H1 (cell line): ENCODE measurements around the gene APOC3. TPM values are rescaled to one million over a fixed set of nuclear protein-coding genes. Genes with fewer than 3 reads are reported as not detected.
"Not testable (repeated sequence)": the region's sequence is repeated elsewhere in the genome, so short reads cannot be mapped to it uniquely, and the experiment has no call there.

ENCODE experiments used
- CTCF ChIA-PET: fragments of 300-600 bp; sonication (Branson Sonifier 250); formaldehyde crosslinking; loops from one replicate; lab custom pipeline; 2021; ENCODE audit not compliant: partially characterized antibody; lab: Charles Lee
- POLR2A ChIA-PET: fragments of 300-600 bp; sonication (Branson Sonifier 250); formaldehyde crosslinking; loops from one replicate; lab custom pipeline; 2021; ENCODE audit warnings: inconsistent platforms; ENCODE audit not compliant: partially characterized antibody; lab: Charles Lee
- DNase-seq, 2 experiments: peaks; one replicate each; pipeline versions ENCODE4 v3.0.0 to v3.0.0-alpha.2; 2010 to 2022; ENCODE audit warnings: low spot score in 2 of 2, low read depth in 1 of 2, mixed read lengths in 1 of 2
- FAIRE-seq: peaks from 2 replicates; lab custom pipeline; 2011; peaks lifted over from hg19 to GRCh38; lab: Jason Lieb, UNC
- H2AFZ ChIP-seq: 2 replicates; pipeline ENCODE4 v1.8.1; 2012; ENCODE audit warnings: low read length, inconsistent platforms
- H2AK5ac ChIP-seq: 2 replicates; pipeline ENCODE4 v1.6.1; 2013; ENCODE audit warnings: low read depth, low read length
- H2BK120ac ChIP-seq: replicated peaks from 2 replicates; pipeline ENCODE3; 2013; ENCODE audit warnings: low read depth, low read length, inconsistent platforms
- H2BK12ac ChIP-seq: 2 replicates; pipeline ENCODE4 v1.6.1; 2013; ENCODE audit warnings: low read depth, low read length
- H2BK15ac ChIP-seq: 2 replicates; pipeline ENCODE4 v1.6.1; 2013; ENCODE audit warnings: low read length
- H2BK20ac ChIP-seq: 2 replicates; pipeline ENCODE4 v1.6.1; 2013; ENCODE audit warnings: low read length
- H2BK5ac ChIP-seq: 2 replicates; pipeline ENCODE4 v1.6.1; 2013; ENCODE audit warnings: low read depth, low read length
- H3K14ac ChIP-seq: 2 replicates; pipeline ENCODE4 v1.6.1; 2013; ENCODE audit warnings: inconsistent platforms; ENCODE audit not compliant: insufficient read length
- H3K18ac ChIP-seq: 2 replicates; pipeline ENCODE4 v1.6.1; 2013; ENCODE audit warnings: low read length; ENCODE audit errors: extremely low read depth
- H3K23ac ChIP-seq: 2 replicates; pipeline ENCODE4 v1.6.1; 2013; ENCODE audit warnings: inconsistent platforms; ENCODE audit not compliant: insufficient read length
- H3K23me2 ChIP-seq: 2 replicates; pipeline ENCODE4 v1.6.1; 2013; ENCODE audit warnings: low read depth, low read length
- H3K27ac ChIP-seq: 2 replicates; pipeline ENCODE4 v1.6.1; 2011; ENCODE audit warnings: low read depth, low read length, inconsistent platforms
- H3K27me3 ChIP-seq, 4 experiments: replicated peaks in 1 of 4; 1 replicate in 1 of 4; 2 replicates in 3 of 4; pipeline versions ENCODE4 v1.6.1 to v1.8.1; 2011 to 2013; ENCODE audit warnings: low read length in 3 of 4, mild to moderate bottlenecking in 3 of 4, inconsistent platforms in 2 of 4, mixed read lengths in 2 of 4, moderate library complexity in 1 of 4; ENCODE audit not compliant: control insufficient read depth in 3 of 4, insufficient read depth in 3 of 4; ENCODE audit errors: extremely low read depth in 1 of 4
- H3K36me3 ChIP-seq, 4 experiments: 2 replicates each; pipeline versions ENCODE4 v1.6.1 to v1.8.1; 2011 to 2013; ENCODE audit warnings: mild to moderate bottlenecking in 4 of 4, low read length in 3 of 4, moderate library complexity in 2 of 4, control low read depth in 1 of 4, inconsistent platforms in 1 of 4; ENCODE audit not compliant: insufficient read depth in 4 of 4, control insufficient read depth in 2 of 4
- H3K4ac ChIP-seq: replicated peaks from 2 replicates; pipeline ENCODE3; 2013; ENCODE audit warnings: low read length, low read depth, mixed read lengths, inconsistent platforms; ENCODE audit not compliant: insufficient read length
- H3K4me1 ChIP-seq, 4 experiments: replicated peaks in 1 of 4; 1 replicate in 1 of 4; 2 replicates in 3 of 4; pipeline versions ENCODE4 v1.6.1 to v1.8.1; 2011 to 2013; ENCODE audit warnings: low read length in 3 of 4, inconsistent platforms in 2 of 4, mixed read lengths in 1 of 4; ENCODE audit not compliant: insufficient read depth in 4 of 4, control insufficient read depth in 3 of 4
- H3K4me2 ChIP-seq, 2 experiments: 2 replicates each; pipeline versions ENCODE4 v1.6.1 to v1.8.1; 2011 to 2013; ENCODE audit warnings: low read depth in 2 of 2, low read length in 2 of 2, control low read depth in 1 of 2, inconsistent platforms in 1 of 2, mild to moderate bottlenecking in 1 of 2; ENCODE audit not compliant: insufficient read depth in 1 of 2
- H3K4me3 ChIP-seq, 4 experiments: fragments of 200-600, 300-600 bp in 1 of 4; sonication (generic), shearing (Covaris generic), sonication (Bioruptor Twin) in 1 of 4; 2 replicates each; pipeline versions ENCODE4 v1.5.1 to v1.8.1; 2011 to 2016; ENCODE audit warnings: low read length in 4 of 4, low read depth in 3 of 4, control low read depth in 2 of 4, inconsistent platforms in 2 of 4, mild to moderate bottlenecking in 2 of 4, mixed read lengths in 1 of 4, moderate library complexity in 1 of 4; ENCODE audit not compliant: insufficient read depth in 2 of 4; ENCODE audit errors: extremely low read depth in 1 of 4
- H3K56ac ChIP-seq: replicated peaks from 2 replicates; pipeline ENCODE3; 2013; ENCODE audit warnings: low read depth, mild to moderate bottlenecking, mixed read lengths, low read length, inconsistent platforms; ENCODE audit not compliant: insufficient read length
- H3K79me1 ChIP-seq: 2 replicates; pipeline ENCODE4 v1.6.1; 2013; ENCODE audit warnings: low read depth, low read length, control low read depth
- H3K79me2 ChIP-seq, 2 experiments: 2 replicates each; pipeline versions ENCODE4 v1.6.1 to v1.8.1; 2012 to 2013; ENCODE audit warnings: low read length in 2 of 2, mild to moderate bottlenecking in 2 of 2, inconsistent platforms in 1 of 2; ENCODE audit not compliant: insufficient read depth in 2 of 2, control insufficient read depth in 1 of 2
- H3K9ac ChIP-seq, 4 experiments: replicated peaks in 1 of 4; 1 replicate in 1 of 4; 2 replicates in 3 of 4; pipeline versions ENCODE4 v1.6.1 to v1.8.1; 2011 to 2013; ENCODE audit warnings: low read depth in 3 of 4, low read length in 3 of 4, control low read depth in 2 of 4, mild to moderate bottlenecking in 2 of 4, moderate library complexity in 2 of 4, inconsistent platforms in 1 of 4; ENCODE audit errors: extremely low read depth in 1 of 4
- H3K9me3 ChIP-seq, 2 experiments: 2 replicates each; pipeline versions ENCODE4 v1.6.1 to v1.8.1; 2012 to 2013; ENCODE audit warnings: mild to moderate bottlenecking in 2 of 2, moderate library complexity in 2 of 2, control low read depth in 1 of 2, inconsistent platforms in 1 of 2, low read depth in 1 of 2, low read length in 1 of 2, mixed read lengths in 1 of 2; ENCODE audit not compliant: insufficient read depth in 2 of 2
- H4K20me1 ChIP-seq, 2 experiments: replicated peaks in 1 of 2; 2 replicates each; pipeline versions ENCODE3 to v1.8.1; 2011 to 2013; ENCODE audit warnings: inconsistent platforms in 2 of 2, low read length in 2 of 2, mild to moderate bottlenecking in 1 of 2; ENCODE audit not compliant: insufficient read depth in 2 of 2, control insufficient read depth in 1 of 2
- H4K5ac ChIP-seq: 2 replicates; pipeline ENCODE4 v1.6.1; 2013; ENCODE audit warnings: low read length, low read depth, mixed read lengths, inconsistent platforms; ENCODE audit not compliant: insufficient read length
- H4K8ac ChIP-seq: 2 replicates; pipeline ENCODE4 v1.8.0; 2013; ENCODE audit warnings: mild to moderate bottlenecking, moderate library complexity, low read length, inconsistent platforms; ENCODE audit not compliant: insufficient read depth; ENCODE audit errors: extremely low read depth
- H4K91ac ChIP-seq: replicated peaks from 2 replicates; pipeline ENCODE3; 2013; ENCODE audit warnings: low read length, mixed read lengths, inconsistent platforms; ENCODE audit not compliant: insufficient read length
- ASH2L ChIP-seq: fragments of 200-600, 300-600 bp; sonication (generic); IDR thresholded peaks from one replicate; pipeline ENCODE4 v1.7.1; 2017; ENCODE audit warnings: low read length
- ATF3 ChIP-seq: IDR thresholded peaks from 2 replicates; pipeline ENCODE4 v1.6.1; 2011; ENCODE audit warnings: low read depth, mild to moderate bottlenecking, low read length; ENCODE audit not compliant: insufficient read depth
- BRCA1 ChIP-seq: IDR thresholded peaks from 2 replicates; pipeline ENCODE4 v1.6.1; 2012; ENCODE audit warnings: low read depth, low read length, improper control_type of control experiment
- EGR1 ChIP-seq: IDR thresholded peaks from 2 replicates; pipeline ENCODE4 v1.6.1; 2011; ENCODE audit warnings: low read depth, low read length, borderline replicate concordance
- GABPA ChIP-seq: IDR thresholded peaks from 2 replicates; pipeline ENCODE4 v1.6.1; 2011; ENCODE audit warnings: mild to moderate bottlenecking, low read length, moderate library complexity, borderline replicate concordance; ENCODE audit not compliant: insufficient read depth
- KDM1A ChIP-seq: fragments of 200-600, 300-600 bp; sonication (generic); IDR thresholded peaks from 2 replicates; pipeline ENCODE4 v1.7.1; 2016; ENCODE audit warnings: mild to moderate bottlenecking, low read length, borderline replicate concordance
- SP2 ChIP-seq: IDR thresholded peaks from 2 replicates; pipeline ENCODE4 v1.6.1; 2012; ENCODE audit warnings: mild to moderate bottlenecking, low read length, inconsistent platforms
- SRF ChIP-seq: IDR thresholded peaks from 2 replicates; pipeline ENCODE4 v1.6.1; 2011; ENCODE audit warnings: mild to moderate bottlenecking, low read depth, low read length, moderate library complexity
- TBP ChIP-seq: IDR thresholded peaks from 2 replicates; pipeline ENCODE4 v1.6.1; 2011; ENCODE audit warnings: low read depth, low read length, improper control_type of control experiment
- WGBS, 2 experiments: shearing (Covaris generic) in 1 of 2; methylation state at CpG; one replicate each; pipeline versions ENCODE4 v1.1.6 to v1.1.7; 2013 to 2015; ENCODE audit warnings: low lambda C conversion rate in 2 of 2, mixed read lengths in 2 of 2, inconsistent platforms in 1 of 2, low coverage in 1 of 2, missing lambda C conversion rate in 1 of 2; ENCODE audit not compliant: insufficient replicate concordance in 2 of 2, insufficient coverage in 1 of 2, insufficient read length in 1 of 2; ENCODE audit errors: extremely low coverage in 1 of 2, missing lambda C conversion rate in 1 of 2; 5-methylcytosine and 5-hydroxymethylcytosine counted together
- polyA plus RNA-seq, 7 experiments: library from polyadenylated mRNA; depleted of rRNA in 3 of 7; stranded (reverse) in 5 of 7; unstranded in 2 of 7; fragments of >200 nt in 5 of 7; fragments of 200-250 nt in 2 of 7; gene quantifications; 1 replicate in 5 of 7; 2 replicates in 1 of 7; 4 replicates in 1 of 7; pipeline versions ENCODE4 v1.2.1 to v1.2.3, GENCODE V29; 2011 to 2013; ENCODE audit warnings: missing spikeins in 2 of 7, mixed read lengths in 2 of 7
- total RNA-seq: library from RNA; stranded (reverse); fragmentation: NEBNext Ultra II Directional; extraction: Animal tissue kit (Norgen Biotek cat#: 25700); gene quantifications from 2 replicates; pipeline ENCODE4 v1.2.1, GENCODE V29; 2021

APOC3 gene
- total and polyA plus RNA-seq, 2 of the 8 experiments (the other 6 are each of a cell fraction or from before 2014, with no cell fraction given): not detected

GRCh38 chr11:116833816-116834534 is 4.3 kb downstream of the APOC3 start (continued):
- TF ChIP-seq SRF (no peak), ASH2L (no peak), TBP (no peak), GABPA (no peak), ATF3 (no peak), KDM1A (no peak), SP2 (no peak), EGR1 (no peak), BRCA1 (no peak)

GRCh38 chr11:116834535-116835041 is 4.9 kb downstream of the APOC3 start:
- 74% methylated on average over 12 of the region's 13 CpGs; no CpG with 5 or more reads in 1 of the 2 experiments for WGBS, 2 experiments
- H3K79me2 ChIP-seq, H4K20me1 ChIP-seq, H3K23ac ChIP-seq, H3K9ac ChIP-seq, H2AK5ac ChIP-seq, H3K9me3 ChIP-seq, H4K91ac ChIP-seq, H3K56ac ChIP-seq, H2AFZ ChIP-seq, H2BK120ac ChIP-seq, H3K23me2 ChIP-seq, H4K5ac ChIP-seq, H2BK5ac ChIP-seq, H4K8ac ChIP-seq, H3K18ac ChIP-seq, H3K27ac ChIP-seq, DNase-seq, H3K4ac ChIP-seq, H3K36me3 ChIP-seq, H3K14ac ChIP-seq, H3K79me1 ChIP-seq, H3K27me3 ChIP-seq, FAIRE-seq, H2BK20ac ChIP-seq: not testable (repeated sequence)
- Histone ChIP-seq H3K4me1 (peaks cover 0 to 24% (median 4%) of the 10 kb centered on the region in 4 experiments; a peak in 5 of 7 replicates), H2BK15ac (0 out of 2 replicates have a peak overlapping the region, but pooled peaks have one; percentile 53), H2BK12ac (peak overlapping the region; percentile 68; the same call in 1 of the 2 replicates), H3K4me2 (peak overlapping the region; percentile 80; a peak in 2 of 4 replicates), H3K4me3 (peak overlapping the region in 2 of 4 experiments; percentile 49 to 64; a peak in 2 of 8 replicates)
- ChIA-PET CTCF (interaction anchor here (1.3 to 12.2 kb wide), 4 partner anchors 12 to 271 kb away, joined by 3 to 237 read pairs (median 34); partner anchors contain the start of genes APOA4, APOA5 and ZPR1), POLR2A (interaction anchor here (0.8 to 2.9 kb wide), 3 partner anchors 41 to 310 kb away, joined by 3 to 16 read pairs (median 12); partner anchors contain the start of genes APOA5 and PAFAH1B2)
